Measurements from ENCODE around the gene RPL3. TPM values are rescaled to one million over a fixed set of nuclear protein-coding genes. Genes with fewer than 3 reads are reported as not detected.

The RPL3 gene
- total and polyA plus RNA-seq, 4 donors = 1,469 to 4,700 (median 2,307) TPM

- no peaks in the 10 kb centered on the region for H3K9me3 ChIP-seq (ENCODE audit: control insufficient read depth, low read length)
- peak; percentile 8 for ATAC-seq (ENCODE audit: low FRiP score)
- intact Hi-C loops (cut with DNase I) = no loop called here
- no peaks in the 10 kb centered on the region for H3K36me3 ChIP-seq (ENCODE audit: control insufficient read depth in 1 of 2, insufficient read depth in 2 of 2, low read length in 1 of 2)
- DNase-seq = peak in 1 of 2 donors; percentile 89
- WGBS, 2 donors = 9 to 13% methylated on average over 19 of the region's 19 CpGs
- no peak overlapping the region for H3K27ac ChIP-seq (ENCODE audit: low read depth in 1 of 2, low read length in 2 of 2)
- no peak overlapping the region for H3K4me3 ChIP-seq (ENCODE audit: low read length in 2 of 2)
- no peaks in the 10 kb centered on the region for H3K27me3 ChIP-seq (ENCODE audit: control insufficient read depth in 1 of 2, insufficient read depth in 2 of 2, low read length in 1 of 2)
- no peaks in the 10 kb centered on the region for H3K4me1 ChIP-seq (ENCODE audit: control insufficient read depth in 1 of 2, insufficient read depth in 2 of 2, low read length in 2 of 2)
Measured at GRCh38 chr22:39300186-39300830, 19.1 kb downstream of the RPL3 start.

GRCh38 chr22:39299829-39300178, 19.6 kb downstream of the RPL3 start:
- no peaks in the 10 kb centered on the region for H3K27me3 ChIP-seq (ENCODE audit: control insufficient read depth in 1 of 2, insufficient read depth in 2 of 2, low read length in 1 of 2)
- no peaks in the 10 kb centered on the region for H3K4me1 ChIP-seq (ENCODE audit: control insufficient read depth in 1 of 2, insufficient read depth in 2 of 2, low read length in 2 of 2)
- H3K4me3 ChIP-seq (ENCODE audit: low read length in 2 of 2) = no peak overlapping the region
- no peaks in the 10 kb centered on the region for H3K36me3 ChIP-seq (ENCODE audit: control insufficient read depth in 1 of 2, insufficient read depth in 2 of 2, low read length in 1 of 2)
- ATAC-seq (ENCODE audit: low FRiP score) (no peak), DNase-seq (peak in 1 of 2 donors; percentile 74)
- no peak overlapping the region for H3K27ac ChIP-seq (ENCODE audit: low read depth in 1 of 2, low read length in 2 of 2)
- intact Hi-C loops (cut with DNase I) = no loop called here
- WGBS, 2 donors = 57 to 65% methylated on average over 6 of the region's 6 CpGs
- H3K9me3 ChIP-seq (ENCODE audit: control insufficient read depth, low read length) = no peaks in the 10 kb centered on the region

- Histone ChIP-seq H3K27me3 (ENCODE audit: control insufficient read depth in 1 of 2, insufficient read depth in 2 of 2, low read length in 1 of 2) (no peaks in the 10 kb centered on the region), H3K4me3 (ENCODE audit: low read length in 2 of 2) (no peak overlapping the region), H3K9me3 (ENCODE audit: control insufficient read depth, low read length) (no peaks in the 10 kb centered on the region), H3K36me3 (ENCODE audit: control insufficient read depth in 1 of 2, insufficient read depth in 2 of 2, low read length in 1 of 2) (no peaks in the 10 kb centered on the region), H3K27ac (ENCODE audit: low read depth in 1 of 2, low read length in 2 of 2) (peak overlapping the region in 1 of 2 donors; percentile 6), H3K4me1 (ENCODE audit: control insufficient read depth in 1 of 2, insufficient read depth in 2 of 2, low read length in 2 of 2) (no peaks in the 10 kb centered on the region)
- WGBS, 2 donors = 54 to 62% methylated on average over 17 to 18 of the region's 18 CpGs
- ATAC-seq (ENCODE audit: low FRiP score) (no peak), DNase-seq (no peak)
- intact Hi-C loops (cut with DNase I) = no loop called here
Measured at GRCh38 chr22:39298241-39298987, 21.0 kb downstream of the RPL3 start.

GRCh38 chr22:39297490-39298240, 21.8 kb downstream of the RPL3 start:
- ATAC-seq (ENCODE audit: low FRiP score) (no peak), DNase-seq (peak in 1 of 2 donors; percentile 51)
- WGBS, 2 donors = 35 to 38% methylated on average over 17 to 18 of the region's 18 CpGs
- peak overlapping the region in 1 of 2 donors; percentile 6 for H3K27ac ChIP-seq (ENCODE audit: low read depth in 1 of 2, low read length in 2 of 2)
- no peak overlapping the region for H3K4me3 ChIP-seq (ENCODE audit: low read length in 2 of 2)
- H3K27me3 ChIP-seq (ENCODE audit: control insufficient read depth in 1 of 2, insufficient read depth in 2 of 2, low read length in 1 of 2) = no peaks in the 10 kb centered on the region
- no peaks in the 10 kb centered on the region for H3K36me3 ChIP-seq (ENCODE audit: control insufficient read depth in 1 of 2, insufficient read depth in 2 of 2, low read length in 1 of 2)
- intact Hi-C loops (cut with DNase I) = no loop called here
- H3K9me3 ChIP-seq (ENCODE audit: control insufficient read depth, low read length) = no peaks in the 10 kb centered on the region
- H3K4me1 ChIP-seq (ENCODE audit: control insufficient read depth in 1 of 2, insufficient read depth in 2 of 2, low read length in 2 of 2) = no peaks in the 10 kb centered on the region

DNA sequence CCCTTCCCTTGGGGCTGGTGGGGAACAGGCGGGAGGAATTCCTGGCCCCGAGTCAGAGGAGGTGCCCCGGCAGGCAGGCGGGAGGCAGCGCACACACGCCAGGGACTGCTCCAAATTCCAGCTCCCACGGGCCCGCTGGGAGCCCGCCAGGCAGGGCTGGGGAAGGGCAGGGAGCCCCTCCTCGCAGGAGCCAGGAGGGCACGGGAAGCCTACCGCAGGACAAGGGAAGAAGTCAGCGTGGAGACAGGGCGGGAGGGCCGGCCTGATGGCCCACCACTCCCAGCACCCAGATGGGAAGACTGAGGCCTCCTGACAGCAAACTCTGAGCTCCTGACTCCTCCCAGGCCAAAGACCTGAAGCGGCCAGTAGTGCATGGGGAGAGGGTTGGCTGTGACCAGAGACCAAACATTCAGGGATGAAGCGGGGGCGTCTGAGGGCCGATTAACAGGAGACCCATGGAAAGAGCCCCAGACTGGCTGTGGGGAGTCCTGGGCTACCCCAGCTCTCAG, 22.4 kb downstream of the RPL3 start:
- DNase-seq = no peak
- Histone ChIP-seq H3K4me3 (ENCODE audit: low read length in 2 of 2) (no peak overlapping the region), H3K9me3 (ENCODE audit: control insufficient read depth, low read length) (no peaks in the 10 kb centered on the region), H3K4me1 (ENCODE audit: control insufficient read depth in 1 of 2, insufficient read depth in 2 of 2, low read length in 2 of 2) (no peaks in the 10 kb centered on the region), H3K27ac (ENCODE audit: low read depth in 1 of 2, low read length in 2 of 2) (peak overlapping the region in 1 of 2 donors; percentile 2), H3K27me3 (ENCODE audit: control insufficient read depth in 1 of 2, insufficient read depth in 2 of 2, low read length in 1 of 2) (no peaks in the 10 kb centered on the region), H3K36me3 (ENCODE audit: control insufficient read depth in 1 of 2, insufficient read depth in 2 of 2, low read length in 1 of 2) (no peaks in the 10 kb centered on the region)
- ATAC-seq (ENCODE audit: low FRiP score) = no peak
- WGBS, 2 donors = 16 to 24% methylated on average over 16 to 19 of the region's 19 CpGs
- intact Hi-C loops (cut with DNase I) = no loop called here

GRCh38 chr22:39296535-39296934, 22.9 kb downstream of the RPL3 start:
- intact Hi-C loops (cut with DNase I) = no loop called here
- no peaks in the 10 kb centered on the region for H3K4me1 ChIP-seq (ENCODE audit: control insufficient read depth in 1 of 2, insufficient read depth in 2 of 2, low read length in 2 of 2)
- WGBS, 2 donors = 68 to 71% methylated on average over 6 of the region's 6 CpGs
- H3K4me3 ChIP-seq (ENCODE audit: low read length in 2 of 2) = no peak overlapping the region
- H3K9me3 ChIP-seq (ENCODE audit: control insufficient read depth, low read length) = no peaks in the 10 kb centered on the region
- H3K27ac ChIP-seq (ENCODE audit: low read depth in 1 of 2, low read length in 2 of 2) = no peak overlapping the region
- no peaks in the 10 kb centered on the region for H3K27me3 ChIP-seq (ENCODE audit: control insufficient read depth in 1 of 2, insufficient read depth in 2 of 2, low read length in 1 of 2)
- no peak for ATAC-seq (ENCODE audit: low FRiP score)
- DNase-seq = no peak
- no peaks in the 10 kb centered on the region for H3K36me3 ChIP-seq (ENCODE audit: control insufficient read depth in 1 of 2, insufficient read depth in 2 of 2, low read length in 1 of 2)

DNA sequence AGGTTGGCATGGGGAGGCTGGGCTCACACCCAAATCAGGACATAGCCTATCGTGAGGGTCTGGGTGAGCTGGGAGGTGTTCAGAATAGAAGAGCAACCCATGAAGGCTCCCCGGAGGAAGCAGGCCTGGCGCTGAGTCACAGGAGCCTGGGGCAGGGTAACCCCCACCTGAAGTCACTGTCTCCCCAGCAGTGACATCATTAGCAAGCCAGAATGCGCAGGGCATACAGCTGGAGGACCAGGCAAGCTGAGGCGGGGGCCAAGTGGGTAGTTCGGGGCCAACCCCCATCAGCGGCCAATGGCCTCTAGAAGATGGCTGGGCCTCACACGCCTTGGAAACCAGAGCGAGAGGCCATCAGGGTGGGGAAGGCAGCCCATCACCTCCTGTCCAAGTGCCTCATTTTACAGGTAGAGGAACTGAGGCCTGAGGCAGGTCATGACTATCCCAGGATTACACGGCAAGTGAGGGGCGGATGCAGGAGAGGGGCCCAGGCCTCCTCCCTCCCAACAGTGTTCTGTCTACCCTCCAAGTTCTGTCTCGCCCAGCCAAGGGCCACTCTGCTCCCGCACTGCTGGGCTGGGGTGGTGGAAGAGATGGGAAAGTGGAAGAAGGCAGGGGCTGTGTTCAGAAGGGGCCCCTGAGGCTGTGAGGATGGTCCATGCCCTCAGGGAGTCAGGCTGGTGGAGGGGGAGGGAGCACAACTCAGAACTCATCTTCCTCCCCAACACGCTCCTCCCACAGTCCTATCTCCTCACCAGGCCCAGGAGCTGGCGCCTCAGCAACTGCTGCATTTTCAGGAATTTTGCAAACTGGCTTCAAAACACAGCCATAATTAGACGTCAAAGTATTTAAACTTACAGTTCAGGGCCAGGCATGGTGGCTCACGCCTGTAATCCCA, 24.6 kb downstream of the RPL3 start:
- no peaks in the 10 kb centered on the region for H3K9me3 ChIP-seq (ENCODE audit: control insufficient read depth, low read length)
- no peaks in the 10 kb centered on the region for H3K4me1 ChIP-seq (ENCODE audit: control insufficient read depth in 1 of 2, insufficient read depth in 2 of 2, low read length in 2 of 2)
- H3K4me3 ChIP-seq (ENCODE audit: low read length in 2 of 2) = no peak overlapping the region
- intact Hi-C loops (cut with DNase I) = loop anchor here in 1 of 2 donors (5.0 kb wide), 1 partner anchor 43 kb away; no protein-coding TSS in a partner anchor
- H3K27ac ChIP-seq (ENCODE audit: low read depth in 1 of 2, low read length in 2 of 2) = no peak overlapping the region
- DNase-seq (no peak), ATAC-seq (ENCODE audit: low FRiP score) (no peak)
- WGBS, 2 donors = 89 to 92% methylated on average over 17 of the region's 17 CpGs
- no peaks in the 10 kb centered on the region for H3K36me3 ChIP-seq (ENCODE audit: control insufficient read depth in 1 of 2, insufficient read depth in 2 of 2, low read length in 1 of 2)
- H3K27me3 ChIP-seq (ENCODE audit: control insufficient read depth in 1 of 2, insufficient read depth in 2 of 2, low read length in 1 of 2) = no peaks in the 10 kb centered on the region

Measured in aorta (tissue), 5 donors.